ENCODE data around the gene RHBDF1.

The RHBDF1 gene

GRCh38 chr16:104355-104754, 31.9 kb upstream of the RHBDF1 start:
- peaks cover 21% of the 10 kb centered on the region for H3K36me3 ChIP-seq (replicated peaks; ENCODE audit: low read depth, low read length)
- TF ChIP-seq EZH2phosphoT487 (IDR thresholded peaks at IDR 0.05; ENCODE audit: low read depth) (no peak), CTCF (IDR thresholded peaks at IDR 0.05; ENCODE audit: low read depth, low read length) (no peak)
- H3K27me3 ChIP-seq (ENCODE audit: low read depth, low read length) = no peaks in the 10 kb centered on the region
- H3K9ac ChIP-seq (ENCODE audit: low read length) = no peak overlapping the region
- no peak overlapping the region for H3K4me3 ChIP-seq (ENCODE audit: low read length)
- no peak overlapping the region for H2AFZ ChIP-seq (ENCODE audit: low read depth, low read length)
- H3K9me3 ChIP-seq (ENCODE audit: insufficient read depth, low read length) = no peaks in the 10 kb centered on the region
- H3K27ac ChIP-seq (ENCODE audit: low read length) = no peak overlapping the region
- H3K4me1 ChIP-seq (ENCODE audit: low read length) = no peaks in the 10 kb centered on the region
- H3K79me2 ChIP-seq (ENCODE audit: low read length) = no peaks in the 10 kb centered on the region
- no peaks in the 10 kb centered on the region for H4K20me1 ChIP-seq (ENCODE audit: insufficient read depth, low read length)
- no peak overlapping the region for H3K4me2 ChIP-seq (ENCODE audit: low read length)

GRCh38 chr16:102060-102855, 29.8 kb upstream of the RHBDF1 start:
- no peak overlapping the region for H3K9ac ChIP-seq (ENCODE audit: low read length)
- no peaks in the 10 kb centered on the region for H3K4me1 ChIP-seq (ENCODE audit: low read length)
- no peak overlapping the region for H3K4me3 ChIP-seq (ENCODE audit: low read length)
- no peak overlapping the region for H3K27ac ChIP-seq (ENCODE audit: low read length)
- no peaks in the 10 kb centered on the region for H4K20me1 ChIP-seq (ENCODE audit: insufficient read depth, low read length)
- H3K79me2 ChIP-seq (ENCODE audit: low read length) = no peaks in the 10 kb centered on the region
- peaks cover 19% of the 10 kb centered on the region for H3K36me3 ChIP-seq (replicated peaks; ENCODE audit: low read depth, low read length)
- no peak overlapping the region for H2AFZ ChIP-seq (ENCODE audit: low read depth, low read length)
- H3K4me2 ChIP-seq (ENCODE audit: low read length) = no peak overlapping the region
- H3K9me3 ChIP-seq (ENCODE audit: insufficient read depth, low read length) = no peaks in the 10 kb centered on the region
- no peak for TF ChIP-seq CTCF (IDR thresholded peaks at IDR 0.05; ENCODE audit: low read depth, low read length)
- H3K27me3 ChIP-seq (ENCODE audit: low read depth, low read length) = no peaks in the 10 kb centered on the region

- peaks cover 15% of the 10 kb centered on the region for H3K36me3 ChIP-seq (replicated peaks; ENCODE audit: low read depth, low read length)
- no peaks in the 10 kb centered on the region for H3K9me3 ChIP-seq (ENCODE audit: insufficient read depth, low read length)
- peaks cover 2% of the 10 kb centered on the region; the same call in 1 of the 2 replicates for H3K4me1 ChIP-seq (ENCODE audit: low read length)
- no peak overlapping the region for H2AFZ ChIP-seq (ENCODE audit: low read depth, low read length)
- no peaks in the 10 kb centered on the region for H4K20me1 ChIP-seq (ENCODE audit: insufficient read depth, low read length)
- no peak for TF ChIP-seq EZH2phosphoT487 (IDR thresholded peaks at IDR 0.05; ENCODE audit: low read depth)
- TF ChIP-seq CTCF (IDR thresholded peaks at IDR 0.05; ENCODE audit: low read depth, low read length) = no peak
- H3K4me3 ChIP-seq (ENCODE audit: low read length) = no peak overlapping the region
- no peak overlapping the region for H3K27ac ChIP-seq (ENCODE audit: low read length)
- H3K9ac ChIP-seq (ENCODE audit: low read length) = no peak overlapping the region
- H3K4me2 ChIP-seq (ENCODE audit: low read length) = no peak overlapping the region
- no peaks in the 10 kb centered on the region for H3K79me2 ChIP-seq (ENCODE audit: low read length)
- H3K27me3 ChIP-seq (ENCODE audit: low read depth, low read length) = no peaks in the 10 kb centered on the region
Observed at GRCh38 chr16:101586-101985, 29.2 kb upstream of the RHBDF1 start.

- Histone ChIP-seq H3K27me3 (ENCODE audit: low read depth, low read length) (no peaks in the 10 kb centered on the region), H3K4me1 (ENCODE audit: low read length) (peaks cover 3% of the 10 kb centered on the region; the same call in 1 of the 2 replicates), H3K4me2 (ENCODE audit: low read length) (no peak overlapping the region), H4K20me1 (ENCODE audit: insufficient read depth, low read length) (no peaks in the 10 kb centered on the region; the same call in 1 of the 2 replicates), H3K79me2 (ENCODE audit: low read length) (no peaks in the 10 kb centered on the region), H3K27ac (ENCODE audit: low read length) (no peak overlapping the region), H3K36me3 (replicated peaks; ENCODE audit: low read depth, low read length) (peaks cover 18% of the 10 kb centered on the region), H3K9ac (ENCODE audit: low read length) (no peak overlapping the region), H3K4me3 (ENCODE audit: low read length) (no peak overlapping the region), H3K9me3 (ENCODE audit: insufficient read depth, low read length) (no peaks in the 10 kb centered on the region), H2AFZ (ENCODE audit: low read depth, low read length) (no peak overlapping the region)
- TF ChIP-seq CTCF (IDR thresholded peaks at IDR 0.05; ENCODE audit: low read depth, low read length) = no peak
Observed at GRCh38 chr16:100989-101388, 28.6 kb upstream of the RHBDF1 start.

All from OCI-LY3 (cell line).